Activated naive CD4-positive, alpha-beta T cell treated with anti-CD3 and anti-CD28 coated beads, Interleukin-2, amount 10 ng/mL, durations not matched to agents 7 days and 5 days (primary cell): ENCODE measurements around the gene ZXDC.

Experiments
- CTCF ChIA-PET: fragments of 350-600 bp; sonication (Branson Sonifier 250); formaldehyde crosslinking; loops from one replicate; lab custom pipeline; 2021; ENCODE audit warnings: antibody characterized with exemption; lab: Charles Lee
- DNase-seq: peaks from one replicate; pipeline ENCODE4 v3.0.0-alpha.2; 2020
- H3K27ac Mint-ChIP-seq: one replicate; pipeline ENCODE4 v1.8.0; 2021; ENCODE audit warnings: mild to moderate bottlenecking, moderate library complexity, mixed read lengths
- H3K27me3 Mint-ChIP-seq: one replicate; pipeline ENCODE4 v1.8.0; 2021; ENCODE audit warnings: mild to moderate bottlenecking, mixed read lengths
- H3K36me3 Mint-ChIP-seq: one replicate; pipeline ENCODE4 v1.8.0; 2021; ENCODE audit warnings: mixed read lengths
- H3K4me1 Mint-ChIP-seq: one replicate; pipeline ENCODE4 v1.8.0; 2021; ENCODE audit warnings: mixed read lengths
- H3K4me3 Mint-ChIP-seq: one replicate; pipeline ENCODE4 v1.8.0; 2021; ENCODE audit warnings: mild to moderate bottlenecking, moderate library complexity, mixed read lengths
- H3K9me3 Mint-ChIP-seq: one replicate; pipeline ENCODE4 v1.8.0; 2021; ENCODE audit warnings: mixed read lengths

Gene ZXDC

GRCh38 chr3:126516936-126517290 is 41.2 kb upstream of the ZXDC start:
- DNase-seq = no peak
- Mint-ChIP-seq H3K4me1 (no peaks in the 10 kb centered on the region), H3K27ac (no peak overlapping the region), H3K4me3 (no peak overlapping the region), H3K36me3 (no peaks in the 10 kb centered on the region), H3K9me3 (no peaks in the 10 kb centered on the region), H3K27me3 (peaks cover 25% of the 10 kb centered on the region)
- CTCF ChIA-PET = interaction anchor here (0.5 kb wide), 1 partner anchor 23 kb away, joined by 3 read pairs; no protein-coding TSS in a partner anchor

DNA sequence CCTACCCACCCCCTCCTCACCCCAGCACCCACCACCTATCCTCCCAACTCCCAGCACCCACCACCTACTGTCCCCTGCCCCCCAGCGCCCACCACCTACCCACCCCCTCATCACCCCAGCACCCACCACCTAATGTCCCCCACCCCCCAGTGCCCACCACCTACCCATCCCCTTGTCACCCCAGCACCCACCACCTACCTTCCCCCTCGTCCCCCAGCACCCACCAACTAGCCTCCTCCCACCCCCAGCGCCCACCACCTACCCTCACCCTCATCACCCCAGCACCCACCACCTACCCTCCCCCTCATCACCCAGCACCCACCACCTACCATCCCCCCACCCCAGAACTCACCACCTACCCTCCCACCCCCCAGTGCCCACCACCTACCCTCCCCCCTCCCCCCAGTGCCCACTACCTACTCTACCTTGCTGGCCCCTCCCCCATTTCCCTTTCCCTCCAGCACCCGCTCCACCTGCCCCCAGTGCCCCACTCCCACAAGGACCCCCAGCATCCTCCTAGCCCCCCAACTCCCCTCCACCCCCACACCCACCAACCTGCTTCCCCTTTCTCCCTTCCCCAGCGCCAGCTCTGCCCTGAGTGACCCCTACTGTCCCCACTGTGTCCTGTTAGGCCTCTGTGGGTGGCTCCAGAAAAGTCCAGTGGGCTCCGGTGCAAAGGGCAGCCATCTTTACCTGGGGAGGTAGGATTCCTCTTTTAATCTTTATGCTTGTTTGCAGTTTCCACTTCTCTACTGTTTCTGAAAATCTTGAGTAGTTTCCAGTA is 40.7 kb upstream of the ZXDC start:
- H3K27me3 Mint-ChIP-seq = peaks cover 22% of the 10 kb centered on the region
- H3K4me1 Mint-ChIP-seq = no peaks in the 10 kb centered on the region
- no peaks in the 10 kb centered on the region for H3K9me3 Mint-ChIP-seq
- no peak for DNase-seq
- CTCF ChIA-PET = interaction anchor here (0.5 kb wide), 1 partner anchor 23 kb away, joined by 3 read pairs; no protein-coding TSS in a partner anchor
- no peak overlapping the region for H3K4me3 Mint-ChIP-seq
- no peaks in the 10 kb centered on the region for H3K36me3 Mint-ChIP-seq
- H3K27ac Mint-ChIP-seq = no peak overlapping the region

DNA sequence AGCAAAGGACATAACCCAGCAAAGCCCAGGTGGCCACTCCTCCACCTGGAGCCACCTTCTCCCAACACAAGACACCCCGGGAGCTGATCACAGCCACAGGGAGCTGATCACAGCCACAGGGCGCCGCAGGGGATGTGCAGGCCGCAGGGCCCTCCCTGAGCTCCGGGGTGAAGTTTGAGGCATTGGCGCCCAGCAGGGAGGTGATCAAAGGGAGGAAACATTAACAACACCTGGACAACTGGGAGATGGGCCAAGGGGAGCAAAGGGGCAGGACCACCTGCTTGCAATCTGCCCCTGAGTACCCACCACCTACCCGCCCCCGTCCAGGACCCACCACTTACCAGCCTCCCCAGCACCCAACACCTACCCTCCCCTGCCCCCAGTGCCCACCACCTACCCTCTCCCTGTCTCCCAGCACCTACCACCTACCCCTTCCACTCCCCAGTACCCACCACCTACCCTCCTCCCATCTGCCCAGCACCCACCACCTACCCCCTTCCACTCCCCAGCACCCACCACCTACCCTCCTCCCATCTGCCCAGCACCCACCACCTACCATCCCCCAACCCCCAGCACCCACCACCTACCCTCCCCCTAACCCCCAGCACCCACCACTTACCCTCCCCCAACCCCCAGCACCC is 39.5 kb upstream of the ZXDC start:
- no peak for DNase-seq

DNA sequence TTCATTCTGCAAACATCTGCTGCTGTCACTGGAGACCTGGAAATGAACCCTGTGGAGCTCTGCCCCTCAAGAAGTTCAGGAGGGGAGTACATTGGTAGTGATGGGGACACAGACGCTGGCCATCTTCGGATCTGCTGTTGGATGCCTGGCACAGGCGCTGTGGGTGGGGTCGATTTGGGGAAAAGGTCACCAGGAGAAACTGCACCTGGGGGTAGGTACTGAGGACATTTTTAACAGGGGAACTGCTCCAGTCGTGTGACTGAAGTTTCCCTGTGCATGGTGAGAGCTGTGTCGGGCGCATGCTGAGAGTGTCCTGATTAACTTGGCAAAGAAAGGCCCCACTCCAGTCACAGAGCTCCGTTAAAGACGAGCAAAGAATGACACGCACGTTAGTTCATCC is 38.5 kb upstream of the ZXDC start:
- Mint-ChIP-seq H3K36me3 (no peaks in the 10 kb centered on the region), H3K4me3 (no peak overlapping the region), H3K27ac (no peak overlapping the region), H3K4me1 (no peaks in the 10 kb centered on the region), H3K9me3 (no peaks in the 10 kb centered on the region), H3K27me3 (peaks cover 9% of the 10 kb centered on the region)
- CTCF ChIA-PET = interaction anchor here (1.3 kb wide), 1 partner anchor 9 kb away, joined by 3 read pairs; the partner anchor contains the start of gene CHST13
- no peak for DNase-seq

More for the DNA sequence above, 39.5 kb upstream of the ZXDC start:
- Mint-ChIP-seq H3K4me3 (no peak overlapping the region), H3K4me1 (no peaks in the 10 kb centered on the region), H3K27ac (no peak overlapping the region), H3K9me3 (no peaks in the 10 kb centered on the region), H3K36me3 (no peaks in the 10 kb centered on the region), H3K27me3 (peaks cover 18% of the 10 kb centered on the region)
- CTCF ChIA-PET = no interaction called here

GRCh38 chr3:126512916-126513650 is 37.4 kb upstream of the ZXDC start:
- Mint-ChIP-seq H3K27ac (no peak overlapping the region), H3K9me3 (no peaks in the 10 kb centered on the region), H3K4me1 (no peaks in the 10 kb centered on the region), H3K27me3 (no peaks in the 10 kb centered on the region), H3K36me3 (no peaks in the 10 kb centered on the region), H3K4me3 (no peak overlapping the region)
- DNase-seq = no peak
- CTCF ChIA-PET = interaction anchor here (1.3 kb wide), 1 partner anchor 10 kb away, joined by 3 read pairs; the partner anchor contains the start of gene CHST13

- Mint-ChIP-seq H3K36me3 (no peaks in the 10 kb centered on the region), H3K27me3 (no peaks in the 10 kb centered on the region), H3K4me1 (no peaks in the 10 kb centered on the region), H3K4me3 (no peak overlapping the region), H3K27ac (no peak overlapping the region), H3K9me3 (no peaks in the 10 kb centered on the region)
- CTCF ChIA-PET = no interaction called here
- no peak for DNase-seq
Measured at GRCh38 chr3:126512026-126512425, 36.3 kb upstream of the ZXDC start.

GRCh38 chr3:126511291-126511690 is 35.6 kb upstream of the ZXDC start:
- H3K9me3 Mint-ChIP-seq = no peaks in the 10 kb centered on the region
- CTCF ChIA-PET = interaction anchor here (1.3 kb wide), 1 partner anchor 12 kb away, joined by 4 read pairs; the partner anchor contains the start of gene CHST13
- DNase-seq = no peak
- no peaks in the 10 kb centered on the region for H3K36me3 Mint-ChIP-seq
- no peaks in the 10 kb centered on the region for H3K27me3 Mint-ChIP-seq
- no peaks in the 10 kb centered on the region for H3K4me1 Mint-ChIP-seq
- H3K27ac Mint-ChIP-seq = no peak overlapping the region
- no peak overlapping the region for H3K4me3 Mint-ChIP-seq

DNA sequence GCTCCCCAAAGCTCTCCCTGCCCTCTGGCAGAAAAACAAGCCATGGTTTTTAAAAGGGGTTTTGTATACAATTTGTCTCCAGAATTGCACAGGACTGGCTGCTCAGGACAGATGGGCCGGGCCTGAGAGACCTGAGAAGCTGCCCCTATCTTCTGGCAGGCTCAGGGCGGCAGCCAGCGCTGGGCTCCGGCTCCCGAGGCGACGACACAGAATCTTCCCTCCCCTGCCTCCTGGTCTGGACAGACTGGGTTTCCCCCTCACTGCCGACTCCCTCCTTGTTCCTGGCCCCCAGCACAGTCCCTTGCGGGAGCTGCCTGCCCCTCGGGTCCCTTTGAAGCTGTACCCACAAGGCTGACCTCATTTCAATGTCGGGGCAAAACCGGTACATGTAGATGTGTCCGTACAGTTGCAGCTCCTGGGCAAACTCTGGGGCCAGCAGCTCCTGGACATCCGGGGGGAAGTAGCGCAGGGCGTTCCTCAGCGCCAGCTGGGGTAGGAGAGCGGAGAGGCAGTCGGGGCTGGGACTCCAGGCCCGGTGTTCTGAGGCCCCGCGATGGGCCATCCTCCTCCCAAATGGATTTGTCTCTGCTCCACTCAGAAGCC is 34.7 kb upstream of the ZXDC start:
- no peak overlapping the region for H3K27ac Mint-ChIP-seq
- DNase-seq = no peak
- no peaks in the 10 kb centered on the region for H3K9me3 Mint-ChIP-seq
- H3K4me1 Mint-ChIP-seq = no peaks in the 10 kb centered on the region
- H3K4me3 Mint-ChIP-seq = no peak overlapping the region
- CTCF ChIA-PET = interaction anchor here (1.1 to 1.3 kb wide), 3 partner anchors 9 to 23 kb away, joined by 3 to 4 read pairs (median 3); partner anchors contain the start of gene CHST13
- no peaks in the 10 kb centered on the region for H3K27me3 Mint-ChIP-seq
- no peaks in the 10 kb centered on the region for H3K36me3 Mint-ChIP-seq

DNA sequence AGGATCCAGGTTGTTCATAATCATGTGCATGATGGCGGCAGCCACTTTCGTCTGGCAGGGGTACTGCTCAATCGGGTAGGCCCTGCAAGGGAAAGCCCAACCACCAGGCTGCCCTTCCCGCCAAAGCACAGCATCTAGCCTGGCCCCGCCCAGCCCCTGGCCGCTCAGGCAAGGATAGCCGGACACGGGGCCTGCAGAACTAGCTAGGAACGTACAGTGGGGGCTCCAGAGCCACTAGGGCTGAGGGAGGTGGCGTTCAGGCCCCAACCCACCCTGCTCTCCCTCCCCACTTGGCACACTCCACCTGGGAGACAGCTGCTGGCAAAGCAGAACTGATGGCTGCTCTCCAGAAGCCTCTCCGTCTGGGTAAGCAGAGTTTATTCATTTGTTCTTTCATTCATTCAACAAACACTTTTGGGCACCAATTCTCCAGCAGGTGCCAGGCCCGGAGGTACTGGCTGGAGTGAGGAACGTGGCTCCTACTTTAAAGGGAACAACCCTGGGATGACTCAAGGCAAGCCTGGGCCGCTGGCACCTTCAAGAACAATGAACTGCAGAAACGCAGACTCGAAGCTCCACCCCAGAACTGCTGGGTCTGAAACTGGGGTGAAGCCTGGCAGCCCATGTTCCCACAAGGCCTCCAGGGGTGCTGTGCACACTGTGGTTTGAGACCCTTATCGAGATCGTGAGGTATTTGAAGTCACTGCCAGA is 34.1 kb upstream of the ZXDC start:
- H3K4me1 Mint-ChIP-seq = no peaks in the 10 kb centered on the region
- H3K4me3 Mint-ChIP-seq = no peak overlapping the region
- H3K9me3 Mint-ChIP-seq = no peaks in the 10 kb centered on the region
- DNase-seq = no peak
- CTCF ChIA-PET = interaction anchor here (1.1 to 1.2 kb wide), 2 partner anchors 9 to 22 kb away, joined by 3 read pairs; no protein-coding TSS in a partner anchor
- no peak overlapping the region for H3K27ac Mint-ChIP-seq
- no peaks in the 10 kb centered on the region for H3K27me3 Mint-ChIP-seq
- H3K36me3 Mint-ChIP-seq = no peaks in the 10 kb centered on the region

GRCh38 chr3:126508564-126508964 is 32.9 kb upstream of the ZXDC start:
- H3K4me1 Mint-ChIP-seq = no peaks in the 10 kb centered on the region
- no peak overlapping the region for H3K27ac Mint-ChIP-seq
- no peaks in the 10 kb centered on the region for H3K36me3 Mint-ChIP-seq
- H3K27me3 Mint-ChIP-seq = no peaks in the 10 kb centered on the region
- no peak overlapping the region for H3K4me3 Mint-ChIP-seq
- H3K9me3 Mint-ChIP-seq = no peaks in the 10 kb centered on the region
- CTCF ChIA-PET = no interaction called here
- no peak for DNase-seq

DNA sequence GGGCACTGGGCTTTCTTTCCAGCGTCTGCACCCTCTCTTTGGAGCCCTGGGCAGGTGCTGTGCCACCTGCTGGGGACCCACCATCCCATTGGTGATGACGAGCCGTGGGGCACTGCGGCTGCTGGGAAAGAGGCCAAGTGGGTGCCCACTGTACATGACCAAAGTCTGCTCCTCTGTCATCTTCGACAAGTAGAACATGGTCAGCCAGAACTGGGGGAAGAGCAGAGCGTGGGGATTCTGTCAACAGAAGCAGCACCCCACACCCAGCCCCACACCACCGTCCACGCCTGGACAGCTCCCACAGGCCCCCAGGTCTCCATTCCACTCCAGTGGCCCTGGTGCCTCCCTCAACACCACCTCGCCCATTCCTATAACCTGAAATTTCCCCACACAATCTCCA is 32.2 kb upstream of the ZXDC start:
- DNase-seq = no peak
- no peak overlapping the region for H3K4me3 Mint-ChIP-seq
- H3K27ac Mint-ChIP-seq = no peak overlapping the region
- H3K4me1 Mint-ChIP-seq = no peaks in the 10 kb centered on the region
- H3K27me3 Mint-ChIP-seq = no peaks in the 10 kb centered on the region
- H3K36me3 Mint-ChIP-seq = no peaks in the 10 kb centered on the region
- CTCF ChIA-PET = no interaction called here
- H3K9me3 Mint-ChIP-seq = no peaks in the 10 kb centered on the region

- CTCF ChIA-PET = no interaction called here
- H3K27ac Mint-ChIP-seq = no peak overlapping the region
- H3K36me3 Mint-ChIP-seq = no peaks in the 10 kb centered on the region
- H3K4me1 Mint-ChIP-seq = peaks cover 2% of the 10 kb centered on the region
- no peaks in the 10 kb centered on the region for H3K9me3 Mint-ChIP-seq
- no peak for DNase-seq
- H3K27me3 Mint-ChIP-seq = no peaks in the 10 kb centered on the region
- H3K4me3 Mint-ChIP-seq = no peak overlapping the region
Measured at GRCh38 chr3:126503701-126504100, 28.0 kb upstream of the ZXDC start.

DNA sequence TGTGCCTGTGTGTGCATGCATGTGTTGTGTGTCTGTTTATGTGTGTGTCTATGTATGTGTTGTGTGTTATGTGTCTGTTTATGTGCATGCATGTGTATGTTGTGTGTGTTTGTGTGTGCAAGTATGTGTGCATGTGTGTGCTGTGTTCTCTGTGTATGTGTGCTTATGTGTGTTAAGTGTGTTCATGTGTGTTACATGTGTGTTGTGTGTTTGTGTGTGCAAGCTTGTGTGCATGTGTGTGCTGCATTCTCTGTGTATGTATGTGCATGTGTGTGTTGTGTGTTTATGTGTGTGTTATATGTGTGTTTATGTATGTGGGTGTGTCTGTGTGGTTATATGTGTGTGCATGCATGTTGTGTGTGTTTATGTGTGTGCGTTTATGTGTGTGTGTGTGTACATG is 27.0 kb upstream of the ZXDC start:
- H3K36me3 Mint-ChIP-seq = no peaks in the 10 kb centered on the region
- CTCF ChIA-PET = no interaction called here
- H3K4me3 Mint-ChIP-seq = no peak overlapping the region
- H3K9me3 Mint-ChIP-seq = no peaks in the 10 kb centered on the region
- H3K27me3 Mint-ChIP-seq = no peaks in the 10 kb centered on the region
- H3K4me1 Mint-ChIP-seq = peaks cover 4% of the 10 kb centered on the region
- H3K27ac Mint-ChIP-seq = no peak overlapping the region
- DNase-seq = no peak
